Dermis blood vessel endothelial cell (primary cell): ENCODE results near the gene AGT. TPM values are rescaled to one million over a fixed set of nuclear protein-coding genes. Genes with fewer than 3 reads are reported as not detected.
"Not testable (repeated sequence)": the region's sequence is repeated elsewhere in the genome, so short reads cannot be mapped to it uniquely, and the experiment has no call there.

ENCODE experiments used
- DNase-seq: peaks from one replicate; pipeline ENCODE4 v3.0.0; 2010
- total RNA-seq: library from RNA; depleted of rRNA; stranded (reverse); fragments of >200 nt; gene quantifications from 2 replicates; pipeline ENCODE4 v1.2.3, GENCODE V29; 2014

The AGT gene
- total RNA-seq, 1 donor from 2014 or later: under 0.01 TPM

- no peak for DNase-seq
Observed at GRCh38 chr1:230684998-230685397, 28.9 kb downstream of the AGT start.

DNA sequence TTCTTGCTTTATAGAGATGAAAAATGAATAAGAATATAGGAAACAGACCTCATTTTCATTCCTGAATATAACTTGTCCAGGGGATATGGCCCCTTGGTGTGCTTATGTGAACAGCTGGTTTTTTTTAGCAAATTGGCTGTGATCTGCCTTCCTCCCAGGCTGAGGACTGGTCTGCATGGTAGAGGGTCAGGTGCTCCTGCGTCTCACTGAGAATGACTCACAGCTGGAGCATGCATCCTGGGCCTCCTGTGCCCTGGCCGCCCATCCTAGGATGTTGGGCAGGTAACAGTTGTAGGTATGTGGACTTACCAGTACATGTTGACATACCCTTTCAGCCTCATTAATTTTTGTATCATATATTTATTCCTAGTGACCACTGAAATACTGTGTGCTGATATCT is 29.8 kb downstream of the AGT start:
- no peak for DNase-seq

GRCh38 chr1:230682882-230683610 is 30.9 kb downstream of the AGT start:
- DNase-seq: peak; percentile 7

- no peak for DNase-seq
Observed at GRCh38 chr1:230682274-230682673, 31.6 kb downstream of the AGT start.

DNA sequence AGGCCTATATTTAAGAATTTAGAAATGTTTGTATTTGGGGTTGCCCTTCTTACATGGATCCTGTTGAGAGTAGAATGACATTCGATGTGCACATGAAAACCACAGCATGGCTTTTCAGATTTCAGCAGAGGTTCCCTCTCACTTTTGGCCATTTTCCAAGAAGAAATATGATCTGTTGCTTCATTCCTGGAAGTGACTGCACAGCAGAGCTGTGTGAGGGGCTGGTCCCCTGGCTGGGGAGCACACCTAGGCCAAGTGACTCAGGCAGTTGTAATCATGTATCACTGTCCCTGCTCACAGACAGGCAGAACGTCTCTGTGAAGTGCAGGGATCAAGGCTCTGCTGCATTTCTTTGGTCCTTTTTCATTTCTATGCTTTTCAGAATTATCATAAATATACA is 32.3 kb downstream of the AGT start:
- DNase-seq: peak; percentile 50

GRCh38 chr1:230680300-230681025 is 33.5 kb downstream of the AGT start:
- DNase-seq: no peak

GRCh38 chr1:230679825-230680224 is 34.1 kb downstream of the AGT start:
- DNase-seq: no peak

- no peak for DNase-seq
Observed at GRCh38 chr1:230679192-230679591, 34.7 kb downstream of the AGT start.

DNA sequence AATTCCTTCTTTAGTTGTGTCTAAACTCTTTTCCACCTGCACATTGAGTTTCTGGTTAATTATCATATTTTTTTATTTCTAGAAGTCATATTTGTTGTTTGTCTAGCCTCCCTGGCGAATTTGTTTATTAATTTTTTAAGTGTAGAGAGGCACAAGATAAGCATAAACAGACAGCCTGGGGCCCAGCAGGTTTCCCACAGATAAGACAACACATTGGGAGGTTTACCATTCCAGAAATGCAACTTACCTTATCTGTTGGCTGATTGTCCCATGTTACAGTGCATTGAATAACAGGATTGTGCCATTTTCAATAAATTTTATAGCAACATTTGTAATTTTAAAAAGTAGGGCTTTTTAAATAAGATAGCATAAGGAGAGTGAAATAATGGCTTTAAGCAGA is 36.7 kb downstream of the AGT start:
- DNase-seq: no peak

- DNase-seq: no peak
Observed at GRCh38 chr1:230674581-230674980, 39.3 kb downstream of the AGT start.

DNA sequence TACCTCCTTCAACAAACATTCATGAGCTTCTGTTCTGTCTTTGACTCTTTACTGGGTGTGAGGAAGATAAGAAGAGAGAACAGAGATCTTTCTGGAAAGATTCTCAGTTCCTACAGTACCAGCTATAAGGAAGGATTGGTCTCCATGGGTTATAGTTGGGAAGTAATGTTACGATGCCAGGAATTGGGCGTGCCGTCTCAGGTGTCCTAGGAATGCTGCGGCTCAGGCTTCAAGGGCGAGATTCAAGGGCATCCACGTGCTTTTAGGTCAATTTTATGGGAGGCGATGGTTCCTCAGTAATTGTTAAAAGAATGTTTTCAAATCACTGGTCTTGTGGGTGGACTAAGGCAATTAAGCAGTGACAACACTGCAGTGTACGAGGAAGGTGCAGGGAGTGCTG is 44.4 kb downstream of the AGT start:
- no peak for DNase-seq

DNA sequence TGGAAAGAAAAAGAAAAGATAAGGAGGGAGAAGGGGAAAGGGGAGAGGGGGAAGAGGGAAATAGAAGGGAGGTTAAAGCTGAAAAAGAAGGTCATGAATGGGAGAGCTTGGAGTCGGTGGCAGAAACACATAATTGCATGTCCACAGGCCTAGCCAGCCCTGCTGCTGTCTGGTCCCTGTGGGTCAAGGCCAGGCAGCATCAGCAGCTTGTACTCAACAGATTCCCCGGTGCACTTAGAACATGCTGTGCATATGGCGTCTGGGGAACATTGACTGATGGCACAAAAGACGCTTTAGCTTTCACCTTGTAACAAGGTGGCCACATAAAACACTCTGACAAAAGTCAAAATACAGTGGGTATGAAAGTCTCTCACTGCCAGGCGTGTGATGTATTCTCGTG is 45.7 kb downstream of the AGT start:
- DNase-seq: no peak

DNA sequence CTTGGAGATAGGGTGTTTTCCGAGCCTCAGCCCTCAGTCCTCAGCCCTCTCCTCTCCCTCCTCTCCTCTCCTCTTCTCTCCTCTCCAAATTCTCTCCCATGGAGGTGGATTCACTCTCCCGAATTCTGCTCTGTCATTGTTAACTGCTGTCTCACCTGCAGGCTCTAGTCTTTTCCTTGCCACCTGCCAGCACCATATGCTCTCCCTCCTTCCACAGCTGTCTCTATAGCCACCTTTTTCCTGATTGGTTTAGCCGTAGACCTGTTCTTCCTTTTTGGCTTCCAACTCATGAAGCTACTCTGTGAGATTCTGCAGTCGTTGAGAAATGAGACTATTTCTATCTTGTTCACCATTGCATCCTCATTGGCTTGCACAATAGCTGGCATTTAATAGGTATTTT is 51.9 kb downstream of the AGT start:
- no peak for DNase-seq

DNA sequence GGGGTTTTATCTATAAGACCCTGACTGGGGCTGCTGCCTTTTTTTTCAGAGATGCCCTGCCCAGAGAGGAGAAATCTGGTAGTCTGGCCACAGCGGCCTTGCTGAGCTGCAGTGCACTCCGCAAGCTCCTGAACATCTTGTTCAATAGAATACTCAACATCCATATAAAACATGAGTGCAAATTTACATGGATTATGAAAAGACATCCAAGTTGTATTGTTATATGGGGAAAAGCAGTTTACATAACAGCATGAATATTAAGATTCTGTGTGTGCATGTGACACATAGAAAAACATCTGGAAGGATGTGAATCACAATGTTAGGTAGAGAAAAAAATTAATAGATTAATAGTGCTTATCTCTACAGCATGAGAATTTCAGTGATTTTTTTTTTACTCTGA is 55.2 kb downstream of the AGT start:
- no peak for DNase-seq

GRCh38 chr1:230658103-230658502 is 55.8 kb downstream of the AGT start:
- not testable (repeated sequence) for DNase-seq

- DNase-seq: not testable (repeated sequence)
Observed at GRCh38 chr1:230656719-230657118, 57.2 kb downstream of the AGT start.

Other genes starting within 250 kb of the AGT start
- gene COG2, start 71.6 kb downstream of the AGT start, total RNA-seq: 19.7 and 20.1 TPM in 2 replicates
- gene CAPN9, start 33.3 kb upstream of the AGT start, total RNA-seq: not detected in 2 replicates
- 20.8 and 22.7 TPM in 2 replicates for gene C1orf198, start 154.4 kb upstream of the AGT start, total RNA-seq